ENCODE data around the gene MTHFD1L. TPM values are rescaled to one million over a fixed set of nuclear protein-coding genes. Genes with fewer than 3 reads are reported as not detected.
A peak's percentile ranks its signal among the peaks of the same experiment; 100 is the strongest.
"Not testable (repeated sequence)": the region's sequence is repeated elsewhere in the genome, so short reads cannot be mapped to it uniquely, and the experiment has no call there.

The MTHFD1L gene
- 1 to 10 TPM; 2.5 to 7.1 (median 4.2) TPM for total RNA-seq

GRCh38 chr6:150865406-150866146, at the start of gene MTHFD1L:
Gene MTHFD1L (plus strand): TSS chr6:150865702. CDS start chr6:150865823, 121 bp downstream.
- peak within 1 kb of the TSS; percentile 77 to 91 (median 82) for H3K27ac ChIP-seq (replicated peaks in 1 of 4)
- 0% methylated on average over 5 of the region's 82 CpGs for WGBS
- H3K4me3 ChIP-seq = peak within 1 kb of the TSS; percentile 67 to 95 (median 79)
- peaks cover 5 to 24% (median 22%) of the 10 kb centered on the region in 4 donors for H3K4me1 ChIP-seq
- intact Hi-C loops (cut with DNase I) = loop anchor here (5.0 kb wide), 1 partner anchor 48 kb away; no protein-coding TSS in a partner anchor
- TF ChIP-seq POLR2A (IDR thresholded peaks at IDR 0.05; ENCODE audit: low read depth) (no peak), POLR2AphosphoS5 (IDR thresholded peaks at IDR 0.05) (peak; percentile 51 to 63), EP300 (IDR thresholded peaks at IDR 0.05) (no peak)
- TF ChIP-seq, protein P1, sequence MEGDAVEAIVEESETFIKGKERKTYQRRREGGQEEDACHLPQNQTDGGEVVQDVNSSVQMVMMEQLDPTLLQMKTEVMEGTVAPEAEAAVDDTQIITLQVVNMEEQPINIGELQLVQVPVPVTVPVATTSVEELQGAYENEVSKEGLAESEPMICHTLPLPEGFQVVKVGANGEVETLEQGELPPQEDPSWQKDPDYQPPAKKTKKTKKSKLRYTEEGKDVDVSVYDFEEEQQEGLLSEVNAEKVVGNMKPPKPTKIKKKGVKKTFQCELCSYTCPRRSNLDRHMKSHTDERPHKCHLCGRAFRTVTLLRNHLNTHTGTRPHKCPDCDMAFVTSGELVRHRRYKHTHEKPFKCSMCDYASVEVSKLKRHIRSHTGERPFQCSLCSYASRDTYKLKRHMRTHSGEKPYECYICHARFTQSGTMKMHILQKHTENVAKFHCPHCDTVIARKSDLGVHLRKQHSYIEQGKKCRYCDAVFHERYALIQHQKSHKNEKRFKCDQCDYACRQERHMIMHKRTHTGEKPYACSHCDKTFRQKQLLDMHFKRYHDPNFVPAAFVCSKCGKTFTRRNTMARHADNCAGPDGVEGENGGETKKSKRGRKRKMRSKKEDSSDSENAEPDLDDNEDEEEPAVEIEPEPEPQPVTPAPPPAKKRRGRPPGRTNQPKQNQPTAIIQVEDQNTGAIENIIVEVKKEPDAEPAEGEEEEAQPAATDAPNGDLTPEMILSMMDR (IDR thresholded peaks at IDR 0.05) = peak; percentile 51 to 66 (median 54)
- DNase-seq (ENCODE audit: extremely low spot score) = no peak
- no peaks in the 10 kb centered on the region for H3K27me3 ChIP-seq
- H3K9me3 ChIP-seq = no peaks in the 10 kb centered on the region
- no peaks in the 10 kb centered on the region for H3K36me3 ChIP-seq

DNA sequence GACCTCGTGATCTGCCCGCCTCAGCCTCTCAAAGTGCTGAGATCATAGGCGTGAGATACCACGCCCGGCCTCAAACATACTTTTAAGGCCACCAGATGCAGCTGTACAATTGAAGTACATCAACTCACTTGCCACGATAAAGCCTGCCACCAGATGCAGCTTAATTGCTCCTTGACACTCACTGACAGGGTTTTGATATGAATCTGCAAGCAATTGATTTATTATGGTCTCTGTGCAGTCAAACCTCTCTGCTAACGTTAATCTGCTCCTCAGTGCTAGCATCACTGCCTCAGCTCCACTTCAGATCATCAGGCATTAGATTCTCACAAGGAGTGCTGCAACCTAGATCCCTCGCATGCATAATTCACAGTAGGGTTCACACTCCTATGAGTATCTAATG, 48.9 kb upstream of the MTHFD1L start:
- not testable (repeated sequence) for H3K27me3 ChIP-seq; DNase-seq (ENCODE audit: extremely low spot score); H3K9me3 ChIP-seq; H3K4me3 ChIP-seq; H3K27ac ChIP-seq (replicated peaks in 1 of 4)
- Histone ChIP-seq H3K36me3 (peaks cover 0 to 39% (median 10%) of the 10 kb centered on the region in 4 donors), H3K4me1 (peaks cover 4 to 17% (median 12%) of the 10 kb centered on the region in 4 donors)
- intact Hi-C loops (cut with DNase I) = loop anchor here (5.0 to 10.0 kb wide), 2 partner anchors 51 to 742 kb away; partner anchors contain the start of gene MTHFD1L
- 91% methylated on average over 8 of the region's 8 CpGs for WGBS

DNA sequence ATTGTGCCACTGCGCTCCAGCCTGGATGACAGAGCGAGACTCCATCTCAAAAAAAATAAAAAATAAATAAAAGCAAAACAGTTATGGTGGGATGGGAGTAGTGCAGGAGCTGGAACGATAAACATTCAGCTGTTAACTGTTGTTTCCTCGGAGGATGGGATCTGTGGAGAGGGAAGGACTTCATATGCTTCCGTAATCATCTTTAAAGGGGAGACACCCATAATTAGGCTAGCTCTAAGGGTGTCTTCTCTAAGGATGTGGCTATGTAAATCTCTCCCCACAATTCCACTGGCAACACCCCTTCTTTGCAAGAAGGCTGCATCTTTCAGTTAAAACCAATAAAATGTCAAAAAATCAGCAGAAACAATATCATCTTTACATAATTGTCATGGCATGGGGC, 42.6 kb upstream of the MTHFD1L start:
- Histone ChIP-seq H3K4me1 (peaks cover 0 to 3% (median 0%) of the 10 kb centered on the region in 4 donors), H3K27ac (replicated peaks in 1 of 4) (no peak overlapping the region), H3K9me3 (no peaks in the 10 kb centered on the region), H3K4me3 (no peak overlapping the region), H3K27me3 (no peaks in the 10 kb centered on the region), H3K36me3 (peaks cover 0 to 69% (median 10%) of the 10 kb centered on the region in 4 donors)
- WGBS = 87% methylated on average over 5 of the region's 5 CpGs
- intact Hi-C loops (cut with DNase I) = no loop called here
- TF ChIP-seq POLR2AphosphoS5 (IDR thresholded peaks at IDR 0.05) (no peak), EP300 (IDR thresholded peaks at IDR 0.05) (no peak), POLR2A (IDR thresholded peaks at IDR 0.05; ENCODE audit: low read depth) (no peak)
- TF ChIP-seq, protein P1 (IDR thresholded peaks at IDR 0.05) = no peak
- DNase-seq (ENCODE audit: extremely low spot score) = no peak

DNA sequence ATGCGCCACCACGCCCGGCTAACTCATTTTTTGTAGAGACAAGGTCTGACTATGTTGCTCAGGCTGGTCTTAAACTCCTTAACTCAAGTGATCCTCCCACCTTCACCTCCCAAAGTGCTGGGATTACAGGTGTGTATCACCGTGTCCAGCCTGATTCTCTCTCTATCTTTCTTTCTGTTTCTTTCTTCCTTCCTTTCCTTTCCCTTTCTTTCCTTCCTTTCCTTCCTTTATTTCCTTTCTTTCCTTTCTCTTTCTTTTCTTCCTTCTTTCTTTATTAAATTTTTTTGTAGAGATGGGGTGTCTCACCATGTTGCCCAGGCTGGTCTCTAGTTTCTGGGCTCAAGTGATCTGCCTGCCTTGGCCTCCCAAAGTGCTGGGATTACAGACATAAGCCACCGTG, 38.7 kb upstream of the MTHFD1L start:
- H3K36me3 ChIP-seq = peaks cover 8 to 53% (median 13%) of the 10 kb centered on the region in 4 donors
- intact Hi-C loops (cut with DNase I) = no loop called here
- H3K4me3 ChIP-seq = no peak overlapping the region
- H3K27me3 ChIP-seq = no peaks in the 10 kb centered on the region
- 89% methylated on average over 5 of the region's 5 CpGs for WGBS
- no peak overlapping the region for H3K27ac ChIP-seq (replicated peaks in 1 of 4)
- DNase-seq (ENCODE audit: extremely low spot score) = no peak
- H3K9me3 ChIP-seq = no peaks in the 10 kb centered on the region
- H3K4me1 ChIP-seq = no peaks in the 10 kb centered on the region
- TF ChIP-seq POLR2A (IDR thresholded peaks at IDR 0.05; ENCODE audit: low read depth) = no peak
- TF ChIP-seq, protein P1 (IDR thresholded peaks at IDR 0.05) = no peak
- no peak for TF ChIP-seq POLR2AphosphoS5 (IDR thresholded peaks at IDR 0.05)
- no peak for TF ChIP-seq EP300 (IDR thresholded peaks at IDR 0.05)

DNA sequence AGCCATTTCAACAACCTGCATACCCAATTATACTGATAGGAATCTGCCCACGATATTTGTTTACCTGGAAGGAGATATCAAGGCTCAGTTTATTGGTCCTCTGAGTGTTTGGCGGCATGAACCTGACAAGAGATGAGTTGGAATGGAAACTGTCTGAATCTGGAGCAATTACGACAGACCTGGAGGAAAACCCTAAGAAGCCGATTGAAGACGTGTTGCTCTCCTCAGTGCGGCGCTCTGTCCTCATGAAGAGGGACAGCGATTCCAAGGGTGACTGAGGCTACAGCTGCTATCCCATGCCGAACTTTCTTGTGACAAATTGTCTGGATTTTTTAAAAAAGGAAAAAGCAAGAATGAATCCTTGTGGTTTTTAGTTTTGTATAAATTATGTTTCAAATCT, 37.4 kb upstream of the MTHFD1L start:
- WGBS = 92% methylated on average over 9 of the region's 9 CpGs
- H3K27ac ChIP-seq (replicated peaks in 1 of 4); H3K27me3 ChIP-seq; H3K4me1 ChIP-seq; H3K4me3 ChIP-seq; DNase-seq (ENCODE audit: extremely low spot score); H3K9me3 ChIP-seq; intact Hi-C loops (cut with DNase I): not testable (repeated sequence)
- H3K36me3 ChIP-seq = peaks cover 8 to 54% (median 16%) of the 10 kb centered on the region in 4 donors
